Skeletal muscle satellite cell (primary cell): ENCODE results near the gene KDM4C.

Source experiments
- H3K27me3 ChIP-seq: 2 replicates; pipeline ENCODE4 v1.7.0; 2013; ENCODE audit warnings: low read length; ENCODE audit not compliant: control insufficient read depth, insufficient read depth
- H3K36me3 ChIP-seq: 2 replicates; pipeline ENCODE4 v1.7.0; 2013; ENCODE audit warnings: mild to moderate bottlenecking, control low read depth, low read length; ENCODE audit not compliant: insufficient read depth
- H3K4me1 ChIP-seq: 2 replicates; pipeline ENCODE4 v1.7.0; 2013; ENCODE audit warnings: low read length; ENCODE audit not compliant: control insufficient read depth, insufficient read depth
- H3K4me2 ChIP-seq: 2 replicates; pipeline ENCODE4 v1.7.0; 2013; ENCODE audit warnings: mild to moderate bottlenecking, low read length
- H3K4me3 ChIP-seq: 2 replicates; pipeline ENCODE4 v1.7.0; 2013; ENCODE audit warnings: low read length
- H3K9ac ChIP-seq: 2 replicates; pipeline ENCODE4 v1.7.0; 2013; ENCODE audit warnings: mild to moderate bottlenecking, low read depth, low read length, moderate library complexity
- H3K9me3 ChIP-seq: replicated peaks from 2 replicates; pipeline ENCODE4 v1.7.0; 2013; ENCODE audit warnings: mild to moderate bottlenecking, control low read depth, low read length

Gene KDM4C

GRCh38 chr9:6843742-6844141 is 86.0 kb downstream of the KDM4C start:
- H3K27me3 ChIP-seq = no peaks in the 10 kb centered on the region
- no peak overlapping the region for H3K4me3 ChIP-seq
- H3K36me3 ChIP-seq = no peaks in the 10 kb centered on the region
- H3K4me1 ChIP-seq = peaks cover 14% of the 10 kb centered on the region
- no peak overlapping the region for H3K9ac ChIP-seq
- H3K9me3 ChIP-seq = no peaks in the 10 kb centered on the region
- no peak overlapping the region for H3K4me2 ChIP-seq

GRCh38 chr9:6844267-6844666 is 86.5 kb downstream of the KDM4C start:
- H3K9me3 ChIP-seq = no peaks in the 10 kb centered on the region
- H3K9ac ChIP-seq = no peak overlapping the region
- H3K36me3 ChIP-seq = no peaks in the 10 kb centered on the region
- H3K4me3 ChIP-seq = no peak overlapping the region
- H3K4me2 ChIP-seq = no peak overlapping the region
- H3K27me3 ChIP-seq = no peaks in the 10 kb centered on the region
- H3K4me1 ChIP-seq = peaks cover 14% of the 10 kb centered on the region

- no peak overlapping the region for H3K4me2 ChIP-seq
- no peak overlapping the region for H3K9ac ChIP-seq
- no peak overlapping the region for H3K4me3 ChIP-seq
- H3K36me3 ChIP-seq = no peaks in the 10 kb centered on the region
- peaks cover 14% of the 10 kb centered on the region for H3K4me1 ChIP-seq
- no peaks in the 10 kb centered on the region for H3K9me3 ChIP-seq
- no peaks in the 10 kb centered on the region for H3K27me3 ChIP-seq
These were observed 87.5 kb downstream of the KDM4C start for GRCh38 chr9:6845128-6845826.

GRCh38 chr9:6845880-6846279 is 88.1 kb downstream of the KDM4C start:
- Histone ChIP-seq H3K27me3 (no peaks in the 10 kb centered on the region), H3K4me2 (no peak overlapping the region), H3K4me3 (no peak overlapping the region), H3K9me3 (no peaks in the 10 kb centered on the region), H3K9ac (no peak overlapping the region), H3K4me1 (peaks cover 14% of the 10 kb centered on the region), H3K36me3 (no peaks in the 10 kb centered on the region)

GRCh38 chr9:6852243-6852963 is 94.6 kb downstream of the KDM4C start:
- H3K9ac ChIP-seq = no peak overlapping the region
- no peak overlapping the region for H3K4me3 ChIP-seq
- no peak overlapping the region for H3K4me2 ChIP-seq
- no peaks in the 10 kb centered on the region for H3K9me3 ChIP-seq
- H3K4me1 ChIP-seq = peaks cover 17% of the 10 kb centered on the region
- no peaks in the 10 kb centered on the region for H3K27me3 ChIP-seq
- H3K36me3 ChIP-seq = peaks cover 2% of the 10 kb centered on the region

- H3K36me3 ChIP-seq = peaks cover 2% of the 10 kb centered on the region
- no peaks in the 10 kb centered on the region for H3K27me3 ChIP-seq
- no peak overlapping the region for H3K4me3 ChIP-seq
- no peak overlapping the region for H3K4me2 ChIP-seq
- no peaks in the 10 kb centered on the region for H3K9me3 ChIP-seq
- H3K4me1 ChIP-seq = peaks cover 17% of the 10 kb centered on the region
- H3K9ac ChIP-seq = no peak overlapping the region
These were observed 98.1 kb downstream of the KDM4C start for GRCh38 chr9:6855860-6856259.

GRCh38 chr9:6864102-6864501 is 106.3 kb downstream of the KDM4C start:
- Histone ChIP-seq H3K36me3 (no peaks in the 10 kb centered on the region), H3K4me1 (no peaks in the 10 kb centered on the region), H3K4me2 (no peak overlapping the region), H3K4me3 (no peak overlapping the region), H3K9ac (no peak overlapping the region), H3K9me3 (no peaks in the 10 kb centered on the region), H3K27me3 (no peaks in the 10 kb centered on the region)

- no peaks in the 10 kb centered on the region for H3K9me3 ChIP-seq
- H3K27me3 ChIP-seq = no peaks in the 10 kb centered on the region
- H3K4me3 ChIP-seq = no peak overlapping the region
- peaks cover 6% of the 10 kb centered on the region for H3K4me1 ChIP-seq
- H3K9ac ChIP-seq = no peak overlapping the region
- H3K4me2 ChIP-seq = no peak overlapping the region
- no peaks in the 10 kb centered on the region for H3K36me3 ChIP-seq
These were observed 111.5 kb downstream of the KDM4C start for GRCh38 chr9:6869081-6869948.

GRCh38 chr9:6870149-6870548 is 112.4 kb downstream of the KDM4C start:
- no peak overlapping the region for H3K4me3 ChIP-seq
- H3K4me2 ChIP-seq = no peak overlapping the region
- no peak overlapping the region for H3K9ac ChIP-seq
- no peaks in the 10 kb centered on the region for H3K27me3 ChIP-seq
- H3K4me1 ChIP-seq = peaks cover 6% of the 10 kb centered on the region
- no peaks in the 10 kb centered on the region for H3K36me3 ChIP-seq
- H3K9me3 ChIP-seq = no peaks in the 10 kb centered on the region

- Histone ChIP-seq H3K27me3 (no peaks in the 10 kb centered on the region), H3K9me3 (no peaks in the 10 kb centered on the region), H3K36me3 (no peaks in the 10 kb centered on the region), H3K9ac (no peak overlapping the region), H3K4me1 (peaks cover 6% of the 10 kb centered on the region), H3K4me3 (no peak overlapping the region), H3K4me2 (no peak overlapping the region)
These were observed 113.1 kb downstream of the KDM4C start for GRCh38 chr9:6870650-6871477.

- H3K4me3 ChIP-seq = no peak overlapping the region
- H3K9ac ChIP-seq = no peak overlapping the region
- peaks cover 9% of the 10 kb centered on the region for H3K4me1 ChIP-seq
- H3K27me3 ChIP-seq = no peaks in the 10 kb centered on the region
- no peaks in the 10 kb centered on the region for H3K9me3 ChIP-seq
- no peaks in the 10 kb centered on the region for H3K36me3 ChIP-seq
- H3K4me2 ChIP-seq = peak overlapping the region; percentile 28
These were observed 116.1 kb downstream of the KDM4C start for GRCh38 chr9:6873857-6874256.
